GM23338 (cell line): ENCODE results near the gene WDR37. TPM values are rescaled to one million over a fixed set of nuclear protein-coding genes. Genes with fewer than 3 reads are reported as not detected.

Experiments
- ATAC-seq: fragments of 200-7000 bp; cut with Tn5 transposase; 3 replicates; pipeline ENCODE4 v1.9.1; 2020
- DNase-seq: peaks from one replicate; pipeline ENCODE4 v3.0.0-alpha.2; 2015; ENCODE audit warnings: low spot score
- H2AFZ ChIP-seq: fragments of 200-600 bp; sonication (generic); 2 replicates; pipeline ENCODE4 v1.8.0; 2016; ENCODE audit warnings: antibody characterized with exemption, mild to moderate bottlenecking, moderate library complexity
- H3F3A ChIP-seq: fragments of 200-600 bp; sonication (generic); replicated peaks from 2 replicates; pipeline ENCODE4 v1.8.0; 2017; ENCODE audit warnings: antibody characterized with exemption, mixed run types, low read depth
- H3K27ac ChIP-seq: fragments of 200-600 bp; sonication (generic); 2 replicates; pipeline ENCODE4 v1.6.1; 2016; ENCODE audit warnings: low read depth
- H3K27me3 ChIP-seq: fragments of 200-600 bp; sonication (generic); 2 replicates; pipeline ENCODE4 v1.8.0; 2016; ENCODE audit warnings: mild to moderate bottlenecking, mixed run types, moderate library complexity; ENCODE audit not compliant: insufficient read depth
- H3K36me3 ChIP-seq: fragments of 200-600 bp; sonication (generic); 2 replicates; pipeline ENCODE4 v1.8.0; 2016; ENCODE audit warnings: mild to moderate bottlenecking; ENCODE audit not compliant: insufficient read depth
- H3K4me1 ChIP-seq: fragments of 200-600 bp; sonication (generic); 2 replicates; pipeline ENCODE4 v1.8.0; 2016; ENCODE audit warnings: mild to moderate bottlenecking, moderate library complexity; ENCODE audit not compliant: insufficient read depth
- H3K4me2 ChIP-seq: fragments of 200-600 bp; sonication (generic); 2 replicates; pipeline ENCODE4 v1.7.1; 2017; ENCODE audit warnings: mixed run types
- H3K4me3 ChIP-seq: fragments of 200-600 bp; sonication (generic); 2 replicates; pipeline ENCODE4 v1.6.1; 2016; ENCODE audit warnings: mixed run types
- H3K79me2 ChIP-seq: fragments of 200-600 bp; sonication (generic); replicated peaks from 2 replicates; pipeline ENCODE4 v1.8.0; 2017; ENCODE audit warnings: mild to moderate bottlenecking; ENCODE audit not compliant: insufficient read depth
- H3K9me2 ChIP-seq: fragments of 200-600 bp; sonication (generic); 2 replicates; pipeline ENCODE4 v1.8.0; 2017; ENCODE audit not compliant: insufficient read depth
- H4K20me1 ChIP-seq: fragments of 200-600 bp; sonication (generic); replicated peaks from 2 replicates; pipeline ENCODE4 v1.8.0; 2017; ENCODE audit warnings: mild to moderate bottlenecking; ENCODE audit not compliant: insufficient read depth
- H3K27ac Mint-ChIP-seq: 2 replicates; pipeline ENCODE4 v1.8.0; 2020; ENCODE audit warnings: inconsistent platforms, mild to moderate bottlenecking, moderate library complexity, mixed read lengths
- H3K27me3 Mint-ChIP-seq: 3 replicates; pipeline ENCODE4 v1.8.0; 2022; ENCODE audit warnings: low read depth, mild to moderate bottlenecking, moderate library complexity, mixed read lengths, inconsistent platforms; ENCODE audit not compliant: insufficient read depth, poor library complexity
- H3K36me3 Mint-ChIP-seq: 3 replicates; pipeline ENCODE4 v1.8.0; 2021; ENCODE audit warnings: low read depth, mild to moderate bottlenecking, inconsistent platforms, moderate library complexity, mixed read lengths
- H3K4me1 Mint-ChIP-seq: 3 replicates; pipeline ENCODE4 v1.8.0; 2020; ENCODE audit warnings: mild to moderate bottlenecking, inconsistent platforms, mixed read lengths
- H3K4me3 Mint-ChIP-seq: 3 replicates; pipeline ENCODE4 v1.8.0; 2021; ENCODE audit warnings: moderate library complexity, mild to moderate bottlenecking, inconsistent platforms, mixed read lengths
- H3K9me3 Mint-ChIP-seq: 3 replicates; pipeline ENCODE4 v1.8.0; 2020; ENCODE audit warnings: moderate library complexity, mild to moderate bottlenecking, inconsistent platforms, mixed read lengths
- EZH2 ChIP-seq: fragments of 200-600 bp; sonication (generic); IDR thresholded peaks from one replicate; pipeline ENCODE4 v1.8.0; 2017; ENCODE audit warnings: antibody characterized with exemption, mild to moderate bottlenecking, low read depth; ENCODE audit not compliant: unreplicated experiment
- EZH2phosphoT487 ChIP-seq: fragments of 200-600 bp; sonication (generic); IDR thresholded peaks from one replicate; pipeline ENCODE4 v1.8.1; 2018; ENCODE audit warnings: antibody characterized with exemption; ENCODE audit not compliant: unreplicated experiment
- JUNB ChIP-seq: IDR thresholded peaks from one replicate; pipeline ENCODE4 v1.6.1; 2016; ENCODE audit warnings: antibody characterized with exemption; ENCODE audit not compliant: unreplicated experiment
- POLR2AphosphoS5 ChIP-seq: IDR thresholded peaks from 2 replicates; pipeline ENCODE4 v1.6.1; 2016; ENCODE audit warnings: antibody characterized with exemption, low read depth
- STAT1 ChIP-seq: IDR thresholded peaks from one replicate; pipeline ENCODE4 v1.6.1; 2016; ENCODE audit warnings: antibody characterized with exemption; ENCODE audit not compliant: unreplicated experiment
- ZNF114 ChIP-seq: fragments of 250-450 bp; sonication (Bioruptor Pico); IDR thresholded peaks from 2 replicates; pipeline ENCODE4 v1.5.0; 2020; ENCODE audit warnings: mild to moderate bottlenecking, moderate library complexity
- polyA plus RNA-seq: library from polyadenylated mRNA; unstranded; fragments of >200 nt; fragmentation: Nextera tagmentation; extraction: Ambion mirVana; gene quantifications from 2 replicates; pipeline ENCODE4 v1.2.1, GENCODE V29; 2016
- total RNA-seq: library from RNA; depleted of rRNA; stranded (reverse); fragments of >200 nt; shearing (Covaris generic); gene quantifications from 2 replicates; pipeline ENCODE4 v1.2.3, GENCODE V29; 2014
- TF ChIP-seq, protein P1 (sequence below), 2 experiments: fragments of 200-600 bp in 1 of 2; sonication (generic) in 1 of 2; conservative IDR thresholded peaks; 2 replicates each; pipeline versions ENCODE4 v1.5.1 to v1.6.1; 2016 to 2017; ENCODE audit warnings: antibody characterized with exemption in 2 of 2, low read depth in 2 of 2, mild to moderate bottlenecking in 2 of 2, moderate library complexity in 1 of 2
- TF ChIP-seq, protein P2 (sequence below): IDR thresholded peaks from 2 replicates; pipeline ENCODE4 v1.6.1; 2016; ENCODE audit warnings: antibody characterized with exemption

WDR37 gene
- total and polyA plus RNA-seq, 2 experiments from 2014 or later, result 6.0 to 10.2 TPM

DNA sequence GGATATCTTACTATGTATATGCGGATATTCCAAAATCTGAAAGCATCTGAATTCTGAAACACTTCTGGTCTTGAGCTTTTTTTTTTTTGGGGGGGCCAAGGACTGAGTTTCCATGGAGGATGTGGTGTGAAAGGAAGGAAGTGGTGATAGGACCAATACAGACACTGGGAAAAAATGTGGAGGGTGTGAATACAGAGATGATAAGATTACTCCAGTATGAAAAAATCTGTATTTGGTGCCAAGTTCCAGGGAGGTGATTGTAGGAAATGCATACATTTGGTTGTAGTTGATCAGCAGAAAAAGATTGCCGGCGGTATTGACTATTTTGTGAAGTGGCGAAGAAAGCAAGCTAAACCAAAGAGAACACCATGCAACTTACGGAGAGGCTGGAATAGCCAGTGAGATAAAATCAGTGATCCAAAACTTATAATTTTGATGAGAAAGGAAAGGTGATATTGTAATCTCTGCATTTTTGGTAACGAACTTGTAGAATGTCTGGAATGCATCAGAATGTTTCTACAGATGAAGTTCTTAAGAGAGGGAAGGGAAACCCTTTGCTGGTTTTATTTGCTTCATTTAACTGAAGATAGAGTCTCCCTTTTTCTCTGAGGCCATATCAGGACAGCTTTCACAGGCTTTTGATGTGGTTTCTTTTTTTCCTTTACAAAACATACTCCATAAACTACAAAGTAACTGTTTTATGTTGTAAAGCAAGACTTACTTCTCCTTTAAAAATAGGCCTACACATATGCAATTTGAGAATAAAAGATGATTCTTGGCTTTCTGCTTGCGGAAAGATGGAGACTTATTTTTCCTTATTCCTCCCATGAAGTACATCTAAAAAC, 6.0 kb downstream of the WDR37 start:
- no peaks in the 10 kb centered on the region for H3K9me3 Mint-ChIP-seq
- H3K4me1 Mint-ChIP-seq, result peaks cover 10% of the 10 kb centered on the region
- Histone ChIP-seq H3K9me2 (no peaks in the 10 kb centered on the region), H3K4me3 (no peak overlapping the region), H3K79me2 (peaks cover 60% of the 10 kb centered on the region), H3K27me3 (no peaks in the 10 kb centered on the region), H2AFZ (no peak overlapping the region), H3K4me1 (no peaks in the 10 kb centered on the region), H4K20me1 (peaks cover 7% of the 10 kb centered on the region; the same call in 1 of the 2 replicates), H3K4me2 (no peak overlapping the region), H3K36me3 (no peaks in the 10 kb centered on the region), H3K27ac (no peak overlapping the region; the same call in 1 of the 2 replicates), H3F3A (peaks cover 3% of the 10 kb centered on the region)
- no peak for TF ChIP-seq POLR2AphosphoS5
- TF ChIP-seq, protein P1, sequence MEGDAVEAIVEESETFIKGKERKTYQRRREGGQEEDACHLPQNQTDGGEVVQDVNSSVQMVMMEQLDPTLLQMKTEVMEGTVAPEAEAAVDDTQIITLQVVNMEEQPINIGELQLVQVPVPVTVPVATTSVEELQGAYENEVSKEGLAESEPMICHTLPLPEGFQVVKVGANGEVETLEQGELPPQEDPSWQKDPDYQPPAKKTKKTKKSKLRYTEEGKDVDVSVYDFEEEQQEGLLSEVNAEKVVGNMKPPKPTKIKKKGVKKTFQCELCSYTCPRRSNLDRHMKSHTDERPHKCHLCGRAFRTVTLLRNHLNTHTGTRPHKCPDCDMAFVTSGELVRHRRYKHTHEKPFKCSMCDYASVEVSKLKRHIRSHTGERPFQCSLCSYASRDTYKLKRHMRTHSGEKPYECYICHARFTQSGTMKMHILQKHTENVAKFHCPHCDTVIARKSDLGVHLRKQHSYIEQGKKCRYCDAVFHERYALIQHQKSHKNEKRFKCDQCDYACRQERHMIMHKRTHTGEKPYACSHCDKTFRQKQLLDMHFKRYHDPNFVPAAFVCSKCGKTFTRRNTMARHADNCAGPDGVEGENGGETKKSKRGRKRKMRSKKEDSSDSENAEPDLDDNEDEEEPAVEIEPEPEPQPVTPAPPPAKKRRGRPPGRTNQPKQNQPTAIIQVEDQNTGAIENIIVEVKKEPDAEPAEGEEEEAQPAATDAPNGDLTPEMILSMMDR (conservative IDR thresholded peaks at IDR 0.05; ENCODE audit: low read depth in 2 of 2), result no peak
- TF ChIP-seq STAT1, result no peak
- TF ChIP-seq EZH2, result no peak
- TF ChIP-seq EZH2phosphoT487, result no peak
- DNase-seq, result no peak
- no peaks in the 10 kb centered on the region for H3K36me3 Mint-ChIP-seq
- no peak for ATAC-seq
- H3K27ac Mint-ChIP-seq, result no peak overlapping the region
- H3K4me3 Mint-ChIP-seq, result no peak overlapping the region
- peaks cover 5% of the 10 kb centered on the region for H3K27me3 Mint-ChIP-seq

DNA sequence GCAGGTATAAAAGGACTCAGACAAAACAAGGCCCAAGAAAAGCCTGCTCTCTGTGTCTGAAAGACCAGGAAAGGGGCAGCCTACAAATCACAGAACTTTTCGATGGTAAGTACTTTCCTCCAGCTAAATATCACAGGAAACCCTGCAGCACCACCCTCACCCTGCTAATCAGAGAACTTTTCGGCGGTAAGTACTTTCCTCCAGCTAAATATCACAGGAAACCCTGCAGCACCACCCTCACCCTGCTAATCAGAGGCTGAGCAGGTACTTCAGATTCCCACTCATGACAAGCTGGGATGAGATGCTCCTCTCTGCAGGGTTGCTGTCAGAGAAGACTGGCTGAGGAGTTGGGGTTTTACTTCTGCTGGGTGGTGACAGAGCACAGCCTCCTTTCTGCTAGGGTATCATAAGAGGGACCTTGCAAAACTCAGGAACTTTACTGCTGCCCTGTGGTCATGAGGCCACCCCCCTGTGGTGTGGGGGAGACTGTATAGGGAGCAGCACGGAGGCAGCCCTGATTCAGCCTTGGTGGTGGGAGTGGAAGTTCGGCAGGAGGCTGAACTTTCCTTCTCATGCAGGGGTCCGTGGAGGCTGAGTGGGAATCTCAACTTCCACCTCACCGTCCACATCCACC, 7.2 kb downstream of the WDR37 start:
- Mint-ChIP-seq H3K4me1 (no peaks in the 10 kb centered on the region), H3K27me3 (peaks cover 5% of the 10 kb centered on the region), H3K4me3 (no peak overlapping the region), H3K9me3 (no peaks in the 10 kb centered on the region), H3K27ac (no peak overlapping the region), H3K36me3 (no peaks in the 10 kb centered on the region; the same call in 2 of the 3 replicates)
- TF ChIP-seq, protein P2, sequence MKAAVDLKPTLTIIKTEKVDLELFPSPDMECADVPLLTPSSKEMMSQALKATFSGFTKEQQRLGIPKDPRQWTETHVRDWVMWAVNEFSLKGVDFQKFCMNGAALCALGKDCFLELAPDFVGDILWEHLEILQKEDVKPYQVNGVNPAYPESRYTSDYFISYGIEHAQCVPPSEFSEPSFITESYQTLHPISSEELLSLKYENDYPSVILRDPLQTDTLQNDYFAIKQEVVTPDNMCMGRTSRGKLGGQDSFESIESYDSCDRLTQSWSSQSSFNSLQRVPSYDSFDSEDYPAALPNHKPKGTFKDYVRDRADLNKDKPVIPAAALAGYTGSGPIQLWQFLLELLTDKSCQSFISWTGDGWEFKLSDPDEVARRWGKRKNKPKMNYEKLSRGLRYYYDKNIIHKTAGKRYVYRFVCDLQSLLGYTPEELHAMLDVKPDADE, result no peak
- TF ChIP-seq POLR2AphosphoS5 (no peak), EZH2phosphoT487 (no peak), ZNF114 (CRISPR knock-in tag) (no peak), JUNB (no peak)
- H3K9me2 ChIP-seq, result no peaks in the 10 kb centered on the region
- H3K27me3 ChIP-seq, result no peaks in the 10 kb centered on the region
- peak; percentile 31; the same call in 1 of the 3 replicates for ATAC-seq
- H4K20me1 ChIP-seq, result peaks cover 10% of the 10 kb centered on the region; the same call in 1 of the 2 replicates
- H3F3A ChIP-seq, result peaks cover 3% of the 10 kb centered on the region; the same call in 1 of the 2 replicates
- H3K4me3 ChIP-seq, result no peak overlapping the region
- no peak for DNase-seq
- H3K36me3 ChIP-seq, result no peaks in the 10 kb centered on the region
- H3K4me1 ChIP-seq, result no peaks in the 10 kb centered on the region
- no peak overlapping the region for H3K27ac ChIP-seq
- peaks cover 48% of the 10 kb centered on the region for H3K79me2 ChIP-seq
- H3K4me2 ChIP-seq, result no peak overlapping the region
- no peak overlapping the region for H2AFZ ChIP-seq
